ENCODE measurements around the gene CATSPERD. TPM values are rescaled to one million over a fixed set of nuclear protein-coding genes. Genes with fewer than 3 reads are reported as not detected.

The CATSPERD gene
- total and polyA plus RNA-seq, 8 donors = not detected

GRCh38 chr19:5827342-5827890 is 107.0 kb downstream of the CATSPERD start:
- Histone ChIP-seq H3K27me3 (peaks cover 0 to 18% (median 0%) of the 10 kb centered on the region in 3 donors), H3K4me1 (peaks cover 26 to 46% (median 33%) of the 10 kb centered on the region in 4 donors), H3K27ac (peak overlapping the region; percentile 64 to 90 (median 85)), H3K36me3 (no peaks in the 10 kb centered on the region), H3K4me3 (peak overlapping the region; percentile 45 to 56 (median 46)), H3K9me3 (no peaks in the 10 kb centered on the region)
- no peak for DNase-seq
- 14 to 46% (median 24%) methylated on average over 12 to 37 of the region's 37 CpGs for WGBS, 5 donors
- TF ChIP-seq CTCF (IDR thresholded peaks at IDR 0.05) = no peak
- TF ChIP-seq EP300 (IDR thresholded peaks at IDR 0.05) = no peak
- TF ChIP-seq POLR2AphosphoS5 (IDR thresholded peaks at IDR 0.05) = no peak
- TF ChIP-seq POLR2A (IDR thresholded peaks at IDR 0.05) = no peak
- intact Hi-C loops (cut with DNase I; ENCODE audit: low total_unique reads) = no loop called here

- peak in 2 of 4 donors; percentile 62 to 90 for TF ChIP-seq POLR2A (IDR thresholded peaks at IDR 0.05)
- TF ChIP-seq EP300 (IDR thresholded peaks at IDR 0.05) = no peak
- TF ChIP-seq CTCF (IDR thresholded peaks at IDR 0.05) = no peak
- TF ChIP-seq POLR2AphosphoS5 (IDR thresholded peaks at IDR 0.05) = peak; percentile 61 to 98 (median 97)
- no peaks in the 10 kb centered on the region for H3K36me3 ChIP-seq
- peak overlapping the region; percentile 64 to 90 (median 85) for H3K27ac ChIP-seq
- intact Hi-C loops (cut with DNase I; ENCODE audit: low total_unique reads) = no loop called here
- H3K4me3 ChIP-seq = peak overlapping the region; percentile 45 to 56 (median 46)
- H3K4me1 ChIP-seq = peaks cover 23 to 39% (median 30%) of the 10 kb centered on the region in 4 donors
- peaks cover 0 to 18% (median 0%) of the 10 kb centered on the region in 3 donors for H3K27me3 ChIP-seq
- WGBS, 5 donors = 0 to 3% (median 1%) methylated on average over 63 to 91 of the region's 91 CpGs
- peak; percentile 95 to 98 for DNase-seq
- H3K9me3 ChIP-seq = no peaks in the 10 kb centered on the region
Measured at GRCh38 chr19:5827891-5828660, 107.6 kb downstream of the CATSPERD start.

Other genes starting within 250 kb of the CATSPERD start
- under 1 TPM in 1 of 5 donors, not detected in 4; 0.18 TPM for gene TINCR, start 152.7 kb upstream of the CATSPERD start, total RNA-seq
- 10 to 100 TPM in 1 of 3 donors, under 1 TPM in 2; 0.15 to 14.2 (median 0.19) TPM for gene TINCR, start 152.7 kb upstream of the CATSPERD start, polyA plus RNA-seq
- 100 to 1,000 TPM in 4 of 5 donors, 10 to 100 TPM in 1; 67.2 to 237 (median 126) TPM for gene SAFB2, start 97.9 kb upstream of the CATSPERD start, total RNA-seq
- 10 to 100 TPM; 38.5 to 49.8 (median 46.6) TPM for gene SAFB2, start 97.9 kb upstream of the CATSPERD start, polyA plus RNA-seq
- gene SAFB, start 97.6 kb upstream of the CATSPERD start, total RNA-seq = 100 to 1,000 TPM in 3 of 5 donors, 10 to 100 TPM in 2; 46.1 to 636 (median 195) TPM
- gene SAFB, start 97.6 kb upstream of the CATSPERD start, polyA plus RNA-seq = 10 to 100 TPM; 33.1 to 46.3 (median 39.0) TPM
- gene MICOS13, start 40.1 kb upstream of the CATSPERD start, total RNA-seq = 100 to 1,000 TPM in 1 of 5 donors, 10 to 100 TPM in 4; 11.0 to 171 (median 27.5) TPM
- 100 to 1,000 TPM in 2 of 3 donors, 10 to 100 TPM in 1; 96.7 to 136 (median 121) TPM for gene MICOS13, start 40.1 kb upstream of the CATSPERD start, polyA plus RNA-seq
- 10 to 100 TPM in 1 of 5 donors, 1 to 10 TPM in 3, under 1 TPM in 1; 0.89 to 26.8 (median 2.0) TPM for gene HSD11B1L, start 39.6 kb upstream of the CATSPERD start, total RNA-seq
- 10 to 100 TPM in 2 of 3 donors, 1 to 10 TPM in 1; 8.9 to 16.5 (median 11.2) TPM for gene HSD11B1L, start 39.6 kb upstream of the CATSPERD start, polyA plus RNA-seq
- 100 to 1,000 TPM; 121 to 772 (median 289) TPM for gene RPL36, start 30.3 kb upstream of the CATSPERD start, total RNA-seq
- 1,000 to 10,000 TPM; 1,713 to 2,132 (median 1,726) TPM for gene RPL36, start 30.3 kb upstream of the CATSPERD start, polyA plus RNA-seq
- gene LONP1, start 491 bp upstream of the CATSPERD start, total RNA-seq = 100 to 1,000 TPM in 1 of 5 donors, 10 to 100 TPM in 3, 1 to 10 TPM in 1; 8.8 to 169 (median 57.4) TPM
- gene LONP1, start 491 bp upstream of the CATSPERD start, polyA plus RNA-seq = 10 to 100 TPM; 41.3 to 43.3 (median 41.7) TPM
- gene PRR22, start 64.1 kb downstream of the CATSPERD start, total RNA-seq = 10 to 100 TPM in 1 of 5 donors, 1 to 10 TPM in 2, under 1 TPM in 1, not detected in 1; 0.73 to 12.1 (median 5.4) TPM
- gene PRR22, start 64.1 kb downstream of the CATSPERD start, polyA plus RNA-seq = 1 to 10 TPM; 4.7 to 7.8 (median 6.4) TPM
- gene DUS3L, start 70.5 kb downstream of the CATSPERD start, total RNA-seq = 10 to 100 TPM; 25.2 to 67.5 (median 54.0) TPM
- 10 to 100 TPM; 28.9 to 42.6 (median 37.2) TPM for gene DUS3L, start 70.5 kb downstream of the CATSPERD start, polyA plus RNA-seq
- 1 to 10 TPM in 2 of 5 donors, under 1 TPM in 1, not detected in 2; 0.92 to 7.1 (median 1.8) TPM for gene NRTN, start 84.4 kb downstream of the CATSPERD start, total RNA-seq
- 1 to 10 TPM; 3.5 to 6.1 (median 4.0) TPM for gene NRTN, start 84.4 kb downstream of the CATSPERD start, polyA plus RNA-seq
- gene FUT6, start 119.1 kb downstream of the CATSPERD start, total RNA-seq = 100 to 1,000 TPM in 1 of 5 donors, under 1 TPM in 1, not detected in 3; 0.18 to 105 TPM
- gene FUT6, start 119.1 kb downstream of the CATSPERD start, polyA plus RNA-seq = 10 to 100 TPM in 1 of 3 donors, not detected in 2; 15.3 TPM
- gene FUT3, start 130.8 kb downstream of the CATSPERD start, total RNA-seq = 100 to 1,000 TPM in 1 of 5 donors, 1 to 10 TPM in 4; 1.1 to 119 (median 8.5) TPM
- gene FUT3, start 130.8 kb downstream of the CATSPERD start, polyA plus RNA-seq = 10 to 100 TPM in 1 of 3 donors, 1 to 10 TPM in 2; 2.0 to 36.5 (median 5.0) TPM
- gene FUT5, start 149.9 kb downstream of the CATSPERD start, total RNA-seq = under 1 TPM in 1 of 5 donors, not detected in 4; 0.37 TPM
- not detected for gene FUT5, start 149.9 kb downstream of the CATSPERD start, polyA plus RNA-seq
- 100 to 1,000 TPM in 4 of 5 donors, 10 to 100 TPM in 1; 22.2 to 474 (median 130) TPM for gene NDUFA11, start 183.2 kb downstream of the CATSPERD start, total RNA-seq
- 100 to 1,000 TPM; 490 to 524 (median 492) TPM for gene NDUFA11, start 183.2 kb downstream of the CATSPERD start, polyA plus RNA-seq
- 10 to 100 TPM in 3 of 5 donors, 1 to 10 TPM in 2; 3.6 to 60.8 (median 13.8) TPM for gene VMAC, start 184.2 kb downstream of the CATSPERD start, total RNA-seq
- 1 to 10 TPM; 4.3 to 5.0 (median 4.7) TPM for gene VMAC, start 184.2 kb downstream of the CATSPERD start, polyA plus RNA-seq
- gene CAPS, start 193.6 kb downstream of the CATSPERD start, total RNA-seq = 100 to 1,000 TPM in 1 of 5 donors, 10 to 100 TPM in 4; 27.2 to 143 (median 54.8) TPM
- 10 to 100 TPM; 34.5 to 50.4 (median 44.0) TPM for gene CAPS, start 193.6 kb downstream of the CATSPERD start, polyA plus RNA-seq